HCT116 (cell line): ENCODE data around the gene AVEN. TPM values are rescaled to one million over a fixed set of nuclear protein-coding genes. Genes with fewer than 3 reads are reported as not detected.

Experiments
- ATAC-seq: fragments of 200-7000 bp; cut with Tn5 transposase; 2 replicates; pipeline ENCODE4 v1.9.1; 2020; ENCODE audit warnings: mild to moderate bottlenecking, moderate library complexity
- BruUV-seq: library from RNA; stranded (reverse); fragments of 400-500 nt; replicated peaks from 2 replicates; lab custom pipeline; 2021; lab: Mats Ljungman, UMichigan
- CTCF ChIA-PET: fragments of 300-600 bp; sonication (Branson Sonifier 250); formaldehyde crosslinking; loops from one replicate; lab custom pipeline; 2021; ENCODE audit warnings: antibody characterized with exemption; lab: Charles Lee
- POLR2A ChIA-PET: fragments of 300-600, 350-600 bp; sonication (Branson Sonifier 250); formaldehyde crosslinking; loops from one replicate; lab custom pipeline; 2021; ENCODE audit warnings: antibody characterized with exemption; lab: Charles Lee
- RAD21 ChIA-PET, 2 experiments: fragments of 300-600 bp; sonication (Branson Sonifier 250); formaldehyde crosslinking; loops; one replicate each; lab custom pipeline; 2023; ENCODE audit warnings: low total read pairs in 2 of 2; ENCODE audit not compliant: uncharacterized antibody in 2 of 2, unreplicated experiment in 2 of 2, low non-redundant PET in 1 of 2; lab: Charles Lee
- DNase-seq: peaks from one replicate; pipeline ENCODE4 v3.0.0-alpha.2; 2010; ENCODE audit warnings: low read depth, low spot score
- H2AFZ ChIP-seq: fragments of 200-600 bp; shearing (Covaris generic), sonication (generic); 2 replicates; pipeline ENCODE4 v1.6.1; 2017; ENCODE audit warnings: low read depth, mixed run types, mixed read lengths, antibody characterized with exemption, low read length; ENCODE audit not compliant: poor library complexity, severe bottlenecking
- H3K27ac ChIP-seq: 2 replicates; pipeline ENCODE4 v1.5.1; 2012; ENCODE audit warnings: low read depth, low read length
- H3K27me3 ChIP-seq: fragments of 200-600 bp; sonication (generic); 2 replicates; pipeline ENCODE4 v1.6.1; 2016; ENCODE audit warnings: mixed run types, low read length, mixed read lengths; ENCODE audit not compliant: insufficient read depth
- H3K36me3 ChIP-seq, 2 experiments: fragments of 200-500 bp in 1 of 2; fragments of 200-600 bp in 1 of 2; sonication (Bioruptor generic) in 1 of 2; sonication (generic) in 1 of 2; 2 replicates each; pipeline versions ENCODE4 v1.5.1 to v1.6.1; 2014 to 2016; ENCODE audit warnings: low read length in 2 of 2, inconsistent platforms in 1 of 2, mixed read lengths in 1 of 2, mixed run types in 1 of 2; ENCODE audit not compliant: insufficient read depth in 2 of 2, control insufficient read depth in 1 of 2
- H3K4me1 ChIP-seq, 2 experiments: fragments of 200-600 bp in 1 of 2; sonication (generic) in 1 of 2; 2 replicates each; pipeline versions ENCODE4 v1.5.1 to v1.6.1; 2012 to 2017; ENCODE audit warnings: low read length in 2 of 2, inconsistent platforms in 1 of 2, mild to moderate bottlenecking in 1 of 2, mixed read lengths in 1 of 2, mixed run types in 1 of 2, moderate library complexity in 1 of 2; ENCODE audit not compliant: insufficient read depth in 2 of 2, control insufficient read depth in 1 of 2
- H3K4me2 ChIP-seq: fragments of 200-600 bp; sonication (generic); 2 replicates; pipeline ENCODE4 v1.6.1; 2017; ENCODE audit warnings: mixed run types, low read length, mixed read lengths
- H3K4me3 ChIP-seq, 2 experiments: fragments of 200-600 bp in 1 of 2; sonication (generic) in 1 of 2; replicated peaks in 1 of 2; 2 replicates each; pipeline ENCODE4 v1.5.1; 2011 to 2016; ENCODE audit warnings: low read length in 2 of 2, control low read depth in 1 of 2, low read depth in 1 of 2, mild to moderate bottlenecking in 1 of 2, mixed read lengths in 1 of 2, mixed run types in 1 of 2
- H3K79me2 ChIP-seq: fragments of 200-600 bp; sonication (generic); 2 replicates; pipeline ENCODE4 v1.6.1; 2017; ENCODE audit warnings: mild to moderate bottlenecking, mixed run types, low read length, moderate library complexity, mixed read lengths; ENCODE audit not compliant: insufficient read depth
- H3K9ac ChIP-seq: fragments of 200-600 bp; sonication (generic); 2 replicates; pipeline ENCODE4 v1.6.1; 2016; ENCODE audit warnings: low read length, mixed read lengths
- H3K9me2 ChIP-seq: fragments of 200-600 bp; sonication (generic), shearing (Covaris generic); 2 replicates; pipeline ENCODE4 v1.6.1; 2017; ENCODE audit warnings: mixed run types, mild to moderate bottlenecking, moderate library complexity; ENCODE audit not compliant: insufficient read depth
- H3K9me3 ChIP-seq, 2 experiments: fragments of 200-500 bp in 1 of 2; fragments of 200-600 bp in 1 of 2; sonication (Bioruptor generic) in 1 of 2; sonication (generic) in 1 of 2; 2 replicates each; pipeline ENCODE4 v1.6.1; 2014 to 2017; ENCODE audit warnings: low read length in 2 of 2, mixed read lengths in 2 of 2, inconsistent platforms in 1 of 2, low read depth in 1 of 2, mild to moderate bottlenecking in 1 of 2, mixed run types in 1 of 2, moderate library complexity in 1 of 2; ENCODE audit not compliant: control insufficient read depth in 1 of 2, insufficient read depth in 1 of 2
- H4K20me1 ChIP-seq: fragments of 200-600 bp; sonication (generic), shearing (Covaris generic); 2 replicates; pipeline ENCODE4 v1.6.1; 2017; ENCODE audit warnings: mixed run types, mild to moderate bottlenecking, moderate library complexity; ENCODE audit not compliant: insufficient read depth
- ELF1 ChIP-seq: IDR thresholded peaks from 2 replicates; pipeline ENCODE4 v1.6.1; 2012; ENCODE audit warnings: low read depth, borderline replicate concordance
- EZH2 ChIP-seq: fragments of 200-600 bp; sonication (generic); IDR thresholded peaks from 2 replicates; pipeline ENCODE4 v1.6.1; 2017; ENCODE audit warnings: antibody characterized with exemption, mixed run types
- JUND ChIP-seq: IDR thresholded peaks from 2 replicates; pipeline ENCODE4 v1.6.1; 2012
- POLR2A ChIP-seq: IDR thresholded peaks from 2 replicates; pipeline ENCODE4 v1.7.0; 2011; ENCODE audit warnings: borderline replicate concordance; ENCODE audit not compliant: insufficient read depth, insufficient read length; ENCODE audit errors: extremely low read depth
- POLR2AphosphoS5 ChIP-seq: IDR thresholded peaks from 2 replicates; pipeline ENCODE4 v1.6.1; 2011; ENCODE audit warnings: mild to moderate bottlenecking, low read depth, low read length, moderate library complexity
- RAD21 ChIP-seq: IDR thresholded peaks from 2 replicates; pipeline ENCODE4 v1.6.1; 2012; ENCODE audit warnings: low read depth, mild to moderate bottlenecking
- SIN3A ChIP-seq: IDR thresholded peaks from 2 replicates; pipeline ENCODE4 v1.6.1; 2012; ENCODE audit warnings: low read depth
- SP1 ChIP-seq: IDR thresholded peaks from 2 replicates; pipeline ENCODE4 v1.6.1; 2012; ENCODE audit warnings: low read depth
- SRF ChIP-seq: IDR thresholded peaks from 2 replicates; pipeline ENCODE4 v1.6.1; 2012; ENCODE audit warnings: low read depth
- TCF7L2 ChIP-seq: IDR thresholded peaks from 2 replicates; pipeline ENCODE4 v1.7.0; 2011; ENCODE audit warnings: borderline replicate concordance, inconsistent platforms; ENCODE audit not compliant: insufficient read depth, insufficient read length; ENCODE audit errors: extremely low read depth
- ZFX ChIP-seq: fragments of 450-650 bp; IDR thresholded peaks from 2 replicates; pipeline ENCODE4 v1.6.1; 2017
- intact Hi-C: fragments of 100-400 bp; cut with micrococcal nuclease; formaldehyde crosslinking; loops from 2 replicates; pipeline ENCODE4 v1.10.0; 2022
- total RNA-seq: library from RNA; stranded (reverse); gene quantifications from one replicate; pipeline ENCODE4 v1.2.1, GENCODE V29; 2021; ENCODE audit not compliant: unreplicated experiment
- TF ChIP-seq, protein P1 (sequence below): IDR thresholded peaks from 2 replicates; pipeline ENCODE4 v1.6.1; 2012
- TF ChIP-seq, protein P2 (sequence below), 3 experiments: fragments of 200-600 bp in 1 of 3; sonication (generic) in 1 of 3; IDR thresholded peaks in 2 of 3; conservative IDR thresholded peaks in 1 of 3; 2 replicates each; pipeline ENCODE4 v1.5.1; 2012 to 2017; ENCODE audit warnings: low read depth in 2 of 3, low read length in 2 of 3, antibody characterized with exemption in 1 of 3, borderline replicate concordance in 1 of 3, control low read depth in 1 of 3, mild to moderate bottlenecking in 1 of 3, mixed read lengths in 1 of 3, mixed run types in 1 of 3, moderate library complexity in 1 of 3; ENCODE audit not compliant: insufficient read depth in 1 of 3
- TF ChIP-seq, protein P3 (sequence below): IDR thresholded peaks from 2 replicates; pipeline ENCODE4 v1.6.1; 2011; ENCODE audit warnings: mild to moderate bottlenecking, low read length, moderate library complexity; ENCODE audit not compliant: insufficient replicate concordance; ENCODE audit errors: extremely low read depth

Gene AVEN
- total RNA-seq, 1 experiment from 2014 or later = 6.8 TPM

DNA sequence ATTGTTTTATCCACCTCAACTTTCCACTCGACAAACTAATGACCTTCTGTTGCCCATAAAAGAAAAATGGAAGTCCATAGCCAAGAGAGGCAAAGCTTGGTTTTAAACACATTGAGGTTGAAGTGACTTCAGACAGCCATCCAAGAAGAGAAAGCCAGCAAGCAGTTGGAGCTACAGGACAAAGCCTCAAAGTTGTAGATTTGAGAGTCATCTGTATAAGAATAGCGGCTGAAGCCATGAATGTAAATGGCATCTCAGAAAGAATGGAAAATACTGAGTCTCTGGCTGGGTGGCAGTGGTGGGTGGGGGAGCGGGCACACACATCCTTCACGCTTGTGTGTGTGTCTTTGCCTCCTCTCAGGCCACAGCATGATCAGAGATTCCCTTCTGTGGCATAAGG lies 194.8 kb downstream of the AVEN start:
- H4K20me1 ChIP-seq = no peaks in the 10 kb centered on the region
- ChIA-PET POLR2A (no interaction called here), RAD21 (no interaction called here), CTCF (no interaction called here)
- DNase-seq (no peak), ATAC-seq (no peak)
- H3K4me2 ChIP-seq = no peak overlapping the region
- no peaks in the 10 kb centered on the region for H3K9me3 ChIP-seq
- H3K4me1 ChIP-seq = no peaks in the 10 kb centered on the region
- H3K36me3 ChIP-seq = no peaks in the 10 kb centered on the region
- H3K27ac ChIP-seq = no peak overlapping the region
- BruUV-seq = no TSS peak
- H3K4me3 ChIP-seq = no peak overlapping the region
- H3K27me3 ChIP-seq = no peaks in the 10 kb centered on the region
- H3K9me2 ChIP-seq = no peaks in the 10 kb centered on the region
- H3K9ac ChIP-seq = no peak overlapping the region
- intact Hi-C loops = no loop called here
- H2AFZ ChIP-seq = no peak overlapping the region
- no peaks in the 10 kb centered on the region for H3K79me2 ChIP-seq
- TF ChIP-seq ZFX (no peak), SRF (no peak), JUND (no peak), SIN3A (no peak), EZH2 (no peak), POLR2A (no peak), RAD21 (no peak), ELF1 (no peak), SP1 (no peak), TCF7L2 (no peak), POLR2AphosphoS5 (no peak)
- TF ChIP-seq, protein P1, sequence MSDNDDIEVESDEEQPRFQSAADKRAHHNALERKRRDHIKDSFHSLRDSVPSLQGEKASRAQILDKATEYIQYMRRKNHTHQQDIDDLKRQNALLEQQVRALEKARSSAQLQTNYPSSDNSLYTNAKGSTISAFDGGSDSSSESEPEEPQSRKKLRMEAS = no peak
- TF ChIP-seq, protein P2, sequence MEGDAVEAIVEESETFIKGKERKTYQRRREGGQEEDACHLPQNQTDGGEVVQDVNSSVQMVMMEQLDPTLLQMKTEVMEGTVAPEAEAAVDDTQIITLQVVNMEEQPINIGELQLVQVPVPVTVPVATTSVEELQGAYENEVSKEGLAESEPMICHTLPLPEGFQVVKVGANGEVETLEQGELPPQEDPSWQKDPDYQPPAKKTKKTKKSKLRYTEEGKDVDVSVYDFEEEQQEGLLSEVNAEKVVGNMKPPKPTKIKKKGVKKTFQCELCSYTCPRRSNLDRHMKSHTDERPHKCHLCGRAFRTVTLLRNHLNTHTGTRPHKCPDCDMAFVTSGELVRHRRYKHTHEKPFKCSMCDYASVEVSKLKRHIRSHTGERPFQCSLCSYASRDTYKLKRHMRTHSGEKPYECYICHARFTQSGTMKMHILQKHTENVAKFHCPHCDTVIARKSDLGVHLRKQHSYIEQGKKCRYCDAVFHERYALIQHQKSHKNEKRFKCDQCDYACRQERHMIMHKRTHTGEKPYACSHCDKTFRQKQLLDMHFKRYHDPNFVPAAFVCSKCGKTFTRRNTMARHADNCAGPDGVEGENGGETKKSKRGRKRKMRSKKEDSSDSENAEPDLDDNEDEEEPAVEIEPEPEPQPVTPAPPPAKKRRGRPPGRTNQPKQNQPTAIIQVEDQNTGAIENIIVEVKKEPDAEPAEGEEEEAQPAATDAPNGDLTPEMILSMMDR (IDR thresholded peaks at IDR 0.05 in 2 of 3, conservative IDR thresholded peaks at IDR 0.05 in 1 of 3; ENCODE audit: borderline replicate concordance in 1 of 3, insufficient read depth in 1 of 3, low read depth in 2 of 3, low read length in 2 of 3) = no peak
- TF ChIP-seq, protein P3, sequence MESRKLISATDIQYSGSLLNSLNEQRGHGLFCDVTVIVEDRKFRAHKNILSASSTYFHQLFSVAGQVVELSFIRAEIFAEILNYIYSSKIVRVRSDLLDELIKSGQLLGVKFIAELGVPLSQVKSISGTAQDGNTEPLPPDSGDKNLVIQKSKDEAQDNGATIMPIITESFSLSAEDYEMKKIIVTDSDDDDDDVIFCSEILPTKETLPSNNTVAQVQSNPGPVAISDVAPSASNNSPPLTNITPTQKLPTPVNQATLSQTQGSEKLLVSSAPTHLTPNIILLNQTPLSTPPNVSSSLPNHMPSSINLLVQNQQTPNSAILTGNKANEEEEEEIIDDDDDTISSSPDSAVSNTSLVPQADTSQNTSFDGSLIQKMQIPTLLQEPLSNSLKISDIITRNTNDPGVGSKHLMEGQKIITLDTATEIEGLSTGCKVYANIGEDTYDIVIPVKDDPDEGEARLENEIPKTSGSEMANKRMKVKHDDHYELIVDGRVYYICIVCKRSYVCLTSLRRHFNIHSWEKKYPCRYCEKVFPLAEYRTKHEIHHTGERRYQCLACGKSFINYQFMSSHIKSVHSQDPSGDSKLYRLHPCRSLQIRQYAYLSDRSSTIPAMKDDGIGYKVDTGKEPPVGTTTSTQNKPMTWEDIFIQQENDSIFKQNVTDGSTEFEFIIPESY = no peak
